IPS DF 6.9 (cell line): ENCODE data around the gene NRCAM.
A peak's percentile ranks its signal among the peaks of the same experiment; 100 is the strongest.

Experiments
- DNase-seq: peaks from one replicate; pipeline ENCODE4 v3.0.0-alpha.2; 2013; ENCODE audit warnings: low read depth, low spot score
- H3K27ac ChIP-seq: one replicate; pipeline ENCODE4 v1.5.1; 2013; ENCODE audit warnings: low read length, control low read depth
- H3K27me3 ChIP-seq: 2 replicates; pipeline ENCODE4 v1.6.1; 2013; ENCODE audit warnings: mild to moderate bottlenecking, low read length; ENCODE audit not compliant: control insufficient read depth, insufficient read depth
- H3K36me3 ChIP-seq: 2 replicates; pipeline ENCODE4 v1.6.1; 2013; ENCODE audit warnings: low read length; ENCODE audit not compliant: control insufficient read depth, insufficient read depth
- H3K4me1 ChIP-seq: 2 replicates; pipeline ENCODE4 v1.6.1; 2013; ENCODE audit warnings: low read length; ENCODE audit not compliant: control insufficient read depth, insufficient read depth
- H3K4me3 ChIP-seq: 2 replicates; pipeline ENCODE4 v1.5.1; 2013; ENCODE audit warnings: mild to moderate bottlenecking, low read length
- H3K9me3 ChIP-seq: 2 replicates; pipeline ENCODE4 v1.6.1; 2013; ENCODE audit warnings: low read length, inconsistent platforms; ENCODE audit not compliant: control insufficient read depth, insufficient read depth
- WGBS: extraction: QIAGEN DNeasy Blood & Tissue Kit; methylation state at CpG from one replicate; pipeline ENCODE4 v1.1.7; 2013; ENCODE audit warnings: mixed read lengths, missing lambda C conversion rate; ENCODE audit not compliant: insufficient read length, insufficient coverage; 5-methylcytosine and 5-hydroxymethylcytosine counted together

NRCAM gene

DNA sequence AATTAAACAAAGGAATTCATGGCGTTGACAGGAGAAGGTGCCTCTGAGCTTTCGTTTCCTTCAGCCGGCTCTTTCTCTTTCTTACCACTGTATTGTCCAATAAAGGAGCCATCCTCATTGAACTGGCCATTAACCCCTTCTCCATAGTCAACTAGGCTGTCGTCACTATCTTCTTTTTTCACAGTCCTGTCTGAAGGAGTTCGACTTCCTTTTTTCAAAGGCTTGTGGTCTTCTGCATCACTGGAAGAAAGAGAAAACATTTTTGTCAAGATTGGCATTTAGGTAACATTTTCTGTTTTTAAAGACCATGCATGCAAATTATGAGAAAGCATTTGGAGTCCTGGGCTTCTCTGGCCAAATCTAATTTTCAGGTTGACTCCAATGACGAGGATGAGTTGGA, 306.3 kb downstream of the NRCAM start:
- Histone ChIP-seq H3K27ac (no peak overlapping the region), H3K9me3 (no peaks in the 10 kb centered on the region), H3K36me3 (no peaks in the 10 kb centered on the region), H3K4me1 (peaks cover 1% of the 10 kb centered on the region; the same call in 1 of the 2 replicates), H3K4me3 (no peak overlapping the region), H3K27me3 (no peaks in the 10 kb centered on the region)
- WGBS, result no CpG with 5 or more reads among the region's 6 CpGs
- DNase-seq, result no peak

DNA sequence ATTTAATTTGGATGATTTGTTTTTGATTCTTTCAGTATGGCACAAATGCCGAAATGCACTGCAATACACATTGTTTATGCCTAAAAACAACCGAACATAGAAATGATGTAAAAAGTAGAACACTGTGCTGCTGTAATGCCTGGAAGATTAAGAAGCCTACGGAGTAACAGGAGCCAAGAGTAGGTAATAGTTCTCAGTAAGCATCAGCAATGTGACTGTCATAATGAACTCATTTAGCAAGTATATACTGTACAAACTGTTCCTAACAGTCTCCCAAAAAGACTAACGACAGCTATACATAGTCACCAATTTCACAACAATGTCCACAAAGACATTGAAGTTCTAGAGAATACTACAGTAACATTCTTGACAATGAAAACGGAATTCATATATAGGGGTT, 307.1 kb downstream of the NRCAM start:
- Histone ChIP-seq H3K36me3 (no peaks in the 10 kb centered on the region), H3K27ac (no peak overlapping the region), H3K4me1 (peaks cover 1% of the 10 kb centered on the region; the same call in 1 of the 2 replicates), H3K4me3 (no peak overlapping the region), H3K9me3 (no peaks in the 10 kb centered on the region), H3K27me3 (no peaks in the 10 kb centered on the region)
- no CpG with 5 or more reads among the region's 5 CpGs for WGBS
- no peak for DNase-seq

- Histone ChIP-seq H3K27ac (no peak overlapping the region), H3K27me3 (no peaks in the 10 kb centered on the region), H3K4me3 (no peak overlapping the region), H3K4me1 (peaks cover 1% of the 10 kb centered on the region; the same call in 1 of the 2 replicates), H3K9me3 (no peaks in the 10 kb centered on the region), H3K36me3 (no peaks in the 10 kb centered on the region)
- WGBS, result no CpG with 5 or more reads among the region's 6 CpGs
- no peak for DNase-seq
Measured at GRCh38 chr7:108147031-108147563, 309.1 kb downstream of the NRCAM start.

DNA sequence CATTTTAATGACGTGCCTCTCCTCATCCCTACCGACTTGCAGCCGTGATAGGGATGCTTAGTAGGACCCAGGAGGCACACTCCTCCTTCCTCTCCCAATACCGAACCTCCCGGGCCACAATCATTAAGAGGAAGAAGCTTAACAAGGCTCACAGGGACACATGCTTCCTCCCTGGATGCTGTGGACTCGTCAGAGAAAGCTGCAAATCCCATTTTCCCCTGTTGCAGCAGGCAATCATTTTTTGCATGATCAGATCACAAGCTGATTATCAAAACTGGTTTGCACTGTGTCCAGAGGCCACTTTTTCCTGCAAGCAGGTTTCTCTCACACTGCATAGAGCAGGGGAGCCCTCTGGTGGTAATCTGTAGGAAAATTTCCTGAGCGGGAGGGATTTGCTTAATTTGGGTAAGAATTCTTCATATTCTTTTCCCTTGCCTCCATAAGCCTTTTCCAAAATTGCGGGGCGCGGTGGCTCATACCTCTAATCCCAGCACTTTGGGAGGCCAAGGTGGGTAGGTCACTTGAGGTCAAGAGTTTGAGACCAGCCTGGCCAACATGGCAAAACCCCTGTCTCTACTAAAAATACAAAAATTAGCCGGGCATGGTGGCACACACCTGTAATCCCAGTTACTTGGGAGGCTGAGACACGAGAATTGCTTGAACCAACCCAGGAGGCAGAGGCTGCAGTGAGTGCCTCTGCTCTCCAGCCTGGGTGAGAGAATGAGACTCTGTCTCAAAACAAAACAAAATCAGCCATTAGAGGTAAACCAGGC, 310.0 kb downstream of the NRCAM start:
- WGBS, result no CpG with 5 or more reads among the region's 12 CpGs
- peak overlapping the region; percentile 45; the same call in 1 of the 2 replicates for H3K4me3 ChIP-seq
- H3K27me3 ChIP-seq, result no peaks in the 10 kb centered on the region
- no peaks in the 10 kb centered on the region for H3K36me3 ChIP-seq
- peak; percentile 57 for DNase-seq
- H3K9me3 ChIP-seq, result no peaks in the 10 kb centered on the region
- H3K4me1 ChIP-seq, result peaks cover 1% of the 10 kb centered on the region; the same call in 1 of the 2 replicates
- no peak overlapping the region for H3K27ac ChIP-seq

DNA sequence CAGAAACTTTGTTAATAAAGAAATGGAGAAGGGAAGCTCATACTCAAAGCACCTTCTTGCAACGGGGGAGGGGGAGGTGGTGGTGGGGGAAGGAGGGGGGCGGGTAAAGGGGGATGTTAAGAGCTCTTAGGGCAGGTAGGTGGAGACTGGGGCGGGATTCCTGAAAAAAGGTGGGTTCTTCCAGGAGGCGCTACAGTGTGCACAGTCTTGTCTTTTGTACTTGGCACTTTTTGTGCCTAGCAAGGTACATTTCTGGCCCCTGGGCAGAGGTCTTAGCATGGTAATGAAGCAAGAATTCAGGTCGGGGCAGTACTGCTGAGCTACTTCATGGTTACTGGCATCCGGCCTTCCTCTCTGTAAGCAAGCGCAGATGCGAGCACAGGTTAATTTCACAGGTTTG, 310.8 kb downstream of the NRCAM start:
- H3K36me3 ChIP-seq, result no peaks in the 10 kb centered on the region
- DNase-seq, result no peak
- H3K9me3 ChIP-seq, result no peaks in the 10 kb centered on the region
- H3K4me3 ChIP-seq, result no peak overlapping the region
- H3K27me3 ChIP-seq, result no peaks in the 10 kb centered on the region
- peaks cover 1% of the 10 kb centered on the region; the same call in 1 of the 2 replicates for H3K4me1 ChIP-seq
- WGBS, result no CpG with 5 or more reads among the region's 8 CpGs
- no peak overlapping the region for H3K27ac ChIP-seq

DNA sequence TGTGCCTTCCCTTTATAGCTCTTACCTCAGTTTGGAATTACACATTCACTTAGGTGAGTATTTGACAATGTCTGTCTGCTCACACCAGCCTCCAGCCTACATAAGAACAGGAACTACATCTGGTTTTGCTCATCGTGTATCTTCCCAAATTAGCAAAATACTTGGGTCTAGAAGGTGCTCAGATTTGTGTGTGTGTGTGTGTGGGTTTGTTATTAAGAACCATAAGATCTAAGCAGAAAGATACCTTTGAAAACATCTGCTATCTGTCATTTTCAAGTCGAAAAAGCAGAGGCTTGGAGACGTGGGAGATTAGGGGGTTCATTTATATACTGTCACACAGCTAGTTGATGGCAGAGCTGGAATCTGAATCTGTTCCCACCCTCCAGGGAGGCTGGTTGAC, 311.3 kb downstream of the NRCAM start:
- Histone ChIP-seq H3K27me3 (no peaks in the 10 kb centered on the region), H3K9me3 (no peaks in the 10 kb centered on the region), H3K4me3 (no peak overlapping the region), H3K4me1 (peaks cover 1% of the 10 kb centered on the region; the same call in 1 of the 2 replicates), H3K27ac (no peak overlapping the region), H3K36me3 (no peaks in the 10 kb centered on the region)
- no CpG with 5 or more reads among the region's 3 CpGs for WGBS
- DNase-seq, result no peak

GRCh38 chr7:108143658-108144420, 312.4 kb downstream of the NRCAM start:
- H3K9me3 ChIP-seq, result no peaks in the 10 kb centered on the region
- no peak overlapping the region for H3K4me3 ChIP-seq
- WGBS, result 100% methylated on average over 2 of the region's 6 CpGs
- H3K27me3 ChIP-seq, result no peaks in the 10 kb centered on the region
- no peak overlapping the region for H3K27ac ChIP-seq
- H3K4me1 ChIP-seq, result peaks cover 1% of the 10 kb centered on the region; the same call in 1 of the 2 replicates
- no peak for DNase-seq
- no peaks in the 10 kb centered on the region for H3K36me3 ChIP-seq

- no CpG with 5 or more reads among the region's 6 CpGs for WGBS
Measured at GRCh38 chr7:108142675-108143259, 313.5 kb downstream of the NRCAM start.

GRCh38 chr7:108142180-108142579, 314.1 kb downstream of the NRCAM start:
- WGBS, result no CpG with 5 or more reads among the region's 4 CpGs
- H3K4me1 ChIP-seq, result peaks cover 1% of the 10 kb centered on the region; the same call in 1 of the 2 replicates
- H3K36me3 ChIP-seq, result no peaks in the 10 kb centered on the region
- no peaks in the 10 kb centered on the region for H3K27me3 ChIP-seq
- no peak for DNase-seq
- H3K27ac ChIP-seq, result no peak overlapping the region
- H3K4me3 ChIP-seq, result no peak overlapping the region
- H3K9me3 ChIP-seq, result no peaks in the 10 kb centered on the region

More at GRCh38 chr7:108142675-108143259, 313.5 kb downstream of the NRCAM start:
- Histone ChIP-seq H3K27me3 (no peaks in the 10 kb centered on the region), H3K4me1 (peaks cover 1% of the 10 kb centered on the region; the same call in 1 of the 2 replicates), H3K4me3 (no peak overlapping the region), H3K27ac (no peak overlapping the region), H3K36me3 (no peaks in the 10 kb centered on the region), H3K9me3 (no peaks in the 10 kb centered on the region)
- DNase-seq, result no peak

- no peak overlapping the region for H3K4me3 ChIP-seq
- no peaks in the 10 kb centered on the region for H3K36me3 ChIP-seq
- no peaks in the 10 kb centered on the region for H3K9me3 ChIP-seq
- H3K27ac ChIP-seq, result no peak overlapping the region
- peaks cover 1% of the 10 kb centered on the region; the same call in 1 of the 2 replicates for H3K4me1 ChIP-seq
- no peaks in the 10 kb centered on the region for H3K27me3 ChIP-seq
- DNase-seq, result no peak
Measured at GRCh38 chr7:108140671-108141070, 315.6 kb downstream of the NRCAM start.
